HepG2 (cell line): Measurements from ENCODE around the gene BPI. TPM values are rescaled to one million over a fixed set of nuclear protein-coding genes. Genes with fewer than 3 reads are reported as not detected.

Experiments used
- CAMTA2 ChIP-seq: sonication (generic); formaldehyde crosslinking; IDR thresholded peaks from 2 replicates; pipeline ENCODE4 v1.4.0; 2020; ENCODE audit warnings: mild to moderate bottlenecking, missing genetic modification reagents, borderline replicate concordance
- ERF ChIP-seq: IDR thresholded peaks from 2 replicates; pipeline ENCODE4 v1.6.1; 2018; ENCODE audit warnings: missing biosample characterization, missing genetic modification reagents
- RCOR2 ChIP-seq: IDR thresholded peaks from 2 replicates; pipeline ENCODE4 v1.6.1; 2016; ENCODE audit warnings: missing biosample characterization, missing genetic modification reagents
- RFX5 ChIP-seq: IDR thresholded peaks from 2 replicates; pipeline ENCODE4 v1.6.1; 2011; ENCODE audit warnings: low read depth, low read length, improper control_type of control experiment
- SNRNP70 ChIP-seq: fragments of 200-400 bp; formaldehyde crosslinking; IDR thresholded peaks from 2 replicates; pipeline ENCODE4 v1.6.1; 2017; ENCODE audit warnings: mild to moderate bottlenecking, low read depth, low read length, moderate library complexity
- ZFP37 ChIP-seq: sonication (generic); formaldehyde crosslinking; IDR thresholded peaks from 2 replicates; pipeline ENCODE4 v1.4.0; 2020; ENCODE audit warnings: missing genetic modification reagents, borderline replicate concordance
- ZFP62 ChIP-seq: sonication (generic); formaldehyde crosslinking; IDR thresholded peaks from 2 replicates; pipeline ENCODE4 v1.4.0; 2020; ENCODE audit warnings: missing genetic modification reagents
- ZIK1 ChIP-seq: sonication (generic); formaldehyde crosslinking; IDR thresholded peaks from 2 replicates; pipeline ENCODE4 v1.5.0; 2020; ENCODE audit warnings: mild to moderate bottlenecking, low read depth, missing genetic modification reagents, borderline replicate concordance
- ZNF839 ChIP-seq: sonication (generic); formaldehyde crosslinking; IDR thresholded peaks from 2 replicates; pipeline ENCODE4 v1.4.0; 2020; ENCODE audit warnings: missing genetic modification reagents, mild to moderate bottlenecking, borderline replicate concordance
- polyA plus RNA-seq, 8 experiments: library from polyadenylated mRNA; depleted of rRNA in 3 of 8; stranded (reverse) in 7 of 8; unstranded in 1 of 8; fragments of >200 nt; fragmentation: Illumina TruSeq in 4 of 8; extraction: Trizol in 4 of 8; gene quantifications; 2 replicates each; pipeline versions ENCODE4 v1.2.1 to v1.2.3, GENCODE V29; 2011 to 2016; ENCODE audit warnings: low read depth in 4 of 8, missing spikeins in 1 of 8, mixed read lengths in 1 of 8; ENCODE audit not compliant: insufficient read depth in 1 of 8
- total RNA-seq, 5 experiments: library from RNA; depleted of rRNA; stranded (reverse); fragments of >200 nt; fragmentation: Illumina TruSeq; extraction: Trizol; gene quantifications; 2 replicates each; pipeline ENCODE4 v1.2.3, GENCODE V29; 2016; ENCODE audit warnings: low read depth in 1 of 5
- TF ChIP-seq, protein P1 (sequence below): sonication (generic); formaldehyde crosslinking; IDR thresholded peaks from 2 replicates; pipeline ENCODE4 v1.8.1; 2022; ENCODE audit warnings: mild to moderate bottlenecking, missing genetic modification reagents
- TF ChIP-seq, protein P2 (sequence below): sonication (generic); formaldehyde crosslinking; IDR thresholded peaks from 2 replicates; pipeline ENCODE4 v1.4.0; 2020; ENCODE audit warnings: missing genetic modification reagents
- TF ChIP-seq, protein P3 (sequence below): sonication (generic); formaldehyde crosslinking; IDR thresholded peaks from 2 replicates; pipeline ENCODE4 v1.4.0; 2020; ENCODE audit warnings: missing genetic modification reagents, mild to moderate bottlenecking, borderline replicate concordance
- TF ChIP-seq, protein P4 (sequence below): sonication (generic); formaldehyde crosslinking; IDR thresholded peaks from 2 replicates; pipeline ENCODE4 v1.8.1; 2023; ENCODE audit warnings: missing genetic modification reagents, mild to moderate bottlenecking, borderline replicate concordance
- TF ChIP-seq, protein P5 (sequence below): sonication (generic); formaldehyde crosslinking; IDR thresholded peaks from 2 replicates; pipeline ENCODE4 v1.4.0; 2020; ENCODE audit warnings: missing genetic modification reagents
- TF ChIP-seq, protein P6 (sequence below): IDR thresholded peaks from 2 replicates; pipeline ENCODE4 v1.6.1; 2016; ENCODE audit warnings: missing biosample characterization, missing genetic modification reagents, low read depth

BPI gene
- total and polyA plus RNA-seq, 2 of the 13 experiments (the other 11 are each of a cell fraction or from before 2014, with no cell fraction given) = not detected

DNA sequence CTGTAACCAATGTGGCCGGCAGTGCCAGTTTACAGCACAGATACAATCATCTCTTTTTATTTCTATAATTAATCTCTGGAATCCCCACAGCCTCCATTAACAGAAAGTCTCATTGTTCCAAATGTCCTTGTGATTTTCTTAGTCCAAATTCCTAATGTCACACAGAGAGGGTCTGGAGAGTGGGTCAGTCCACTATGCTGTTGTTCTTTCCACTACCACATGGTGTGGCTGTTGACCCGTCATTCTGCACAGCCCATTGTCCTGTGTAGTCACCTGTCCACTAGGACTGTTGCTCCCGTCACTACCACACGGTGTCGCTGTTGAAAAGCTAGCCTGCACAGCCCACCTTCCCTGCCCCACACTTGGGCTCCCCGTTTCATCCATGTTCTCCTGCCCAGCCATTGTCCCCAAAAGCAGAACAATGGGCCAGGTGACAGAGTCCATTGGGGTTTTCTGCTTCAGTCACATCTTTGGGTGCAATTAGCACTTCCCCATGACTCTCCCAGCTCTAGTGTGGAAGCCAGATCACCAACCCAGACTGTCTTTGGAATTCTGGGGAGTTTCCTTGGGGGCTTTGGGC, 33.7 kb downstream of the BPI start (continued):
- TF ChIP-seq, protein P1, sequence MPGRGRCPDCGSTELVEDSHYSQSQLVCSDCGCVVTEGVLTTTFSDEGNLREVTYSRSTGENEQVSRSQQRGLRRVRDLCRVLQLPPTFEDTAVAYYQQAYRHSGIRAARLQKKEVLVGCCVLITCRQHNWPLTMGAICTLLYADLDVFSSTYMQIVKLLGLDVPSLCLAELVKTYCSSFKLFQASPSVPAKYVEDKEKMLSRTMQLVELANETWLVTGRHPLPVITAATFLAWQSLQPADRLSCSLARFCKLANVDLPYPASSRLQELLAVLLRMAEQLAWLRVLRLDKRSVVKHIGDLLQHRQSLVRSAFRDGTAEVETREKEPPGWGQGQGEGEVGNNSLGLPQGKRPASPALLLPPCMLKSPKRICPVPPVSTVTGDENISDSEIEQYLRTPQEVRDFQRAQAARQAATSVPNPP (CRISPR knock-in tag) = no peak
- TF ChIP-seq, protein P2, sequence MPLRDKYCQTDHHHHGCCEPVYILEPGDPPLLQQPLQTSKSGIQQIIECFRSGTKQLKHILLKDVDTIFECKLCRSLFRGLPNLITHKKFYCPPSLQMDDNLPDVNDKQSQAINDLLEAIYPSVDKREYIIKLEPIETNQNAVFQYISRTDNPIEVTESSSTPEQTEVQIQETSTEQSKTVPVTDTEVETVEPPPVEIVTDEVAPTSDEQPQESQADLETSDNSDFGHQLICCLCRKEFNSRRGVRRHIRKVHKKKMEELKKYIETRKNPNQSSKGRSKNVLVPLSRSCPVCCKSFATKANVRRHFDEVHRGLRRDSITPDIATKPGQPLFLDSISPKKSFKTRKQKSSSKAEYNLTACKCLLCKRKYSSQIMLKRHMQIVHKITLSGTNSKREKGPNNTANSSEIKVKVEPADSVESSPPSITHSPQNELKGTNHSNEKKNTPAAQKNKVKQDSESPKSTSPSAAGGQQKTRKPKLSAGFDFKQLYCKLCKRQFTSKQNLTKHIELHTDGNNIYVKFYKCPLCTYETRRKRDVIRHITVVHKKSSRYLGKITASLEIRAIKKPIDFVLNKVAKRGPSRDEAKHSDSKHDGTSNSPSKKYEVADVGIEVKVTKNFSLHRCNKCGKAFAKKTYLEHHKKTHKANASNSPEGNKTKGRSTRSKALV (CRISPR knock-in tag) = no peak
- no peak for TF ChIP-seq RCOR2 (CRISPR knock-in tag)
- TF ChIP-seq SNRNP70 = no peak
- no peak for TF ChIP-seq ZFP37 (CRISPR knock-in tag)
- no peak for TF ChIP-seq RFX5
- no peak for TF ChIP-seq ZFP62 (CRISPR knock-in tag)
- TF ChIP-seq, protein P3, sequence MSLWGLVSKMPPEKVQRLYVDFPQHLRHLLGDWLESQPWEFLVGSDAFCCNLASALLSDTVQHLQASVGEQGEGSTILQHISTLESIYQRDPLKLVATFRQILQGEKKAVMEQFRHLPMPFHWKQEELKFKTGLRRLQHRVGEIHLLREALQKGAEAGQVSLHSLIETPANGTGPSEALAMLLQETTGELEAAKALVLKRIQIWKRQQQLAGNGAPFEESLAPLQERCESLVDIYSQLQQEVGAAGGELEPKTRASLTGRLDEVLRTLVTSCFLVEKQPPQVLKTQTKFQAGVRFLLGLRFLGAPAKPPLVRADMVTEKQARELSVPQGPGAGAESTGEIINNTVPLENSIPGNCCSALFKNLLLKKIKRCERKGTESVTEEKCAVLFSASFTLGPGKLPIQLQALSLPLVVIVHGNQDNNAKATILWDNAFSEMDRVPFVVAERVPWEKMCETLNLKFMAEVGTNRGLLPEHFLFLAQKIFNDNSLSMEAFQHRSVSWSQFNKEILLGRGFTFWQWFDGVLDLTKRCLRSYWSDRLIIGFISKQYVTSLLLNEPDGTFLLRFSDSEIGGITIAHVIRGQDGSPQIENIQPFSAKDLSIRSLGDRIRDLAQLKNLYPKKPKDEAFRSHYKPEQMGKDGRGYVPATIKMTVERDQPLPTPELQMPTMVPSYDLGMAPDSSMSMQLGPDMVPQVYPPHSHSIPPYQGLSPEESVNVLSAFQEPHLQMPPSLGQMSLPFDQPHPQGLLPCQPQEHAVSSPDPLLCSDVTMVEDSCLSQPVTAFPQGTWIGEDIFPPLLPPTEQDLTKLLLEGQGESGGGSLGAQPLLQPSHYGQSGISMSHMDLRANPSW (CRISPR knock-in tag) = no peak
- TF ChIP-seq ZIK1 (CRISPR knock-in tag) = no peak
- TF ChIP-seq, protein P4, sequence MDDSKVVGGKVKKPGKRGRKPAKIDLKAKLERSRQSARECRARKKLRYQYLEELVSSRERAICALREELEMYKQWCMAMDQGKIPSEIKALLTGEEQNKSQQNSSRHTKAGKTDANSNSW = no peak
- TF ChIP-seq, protein P5, sequence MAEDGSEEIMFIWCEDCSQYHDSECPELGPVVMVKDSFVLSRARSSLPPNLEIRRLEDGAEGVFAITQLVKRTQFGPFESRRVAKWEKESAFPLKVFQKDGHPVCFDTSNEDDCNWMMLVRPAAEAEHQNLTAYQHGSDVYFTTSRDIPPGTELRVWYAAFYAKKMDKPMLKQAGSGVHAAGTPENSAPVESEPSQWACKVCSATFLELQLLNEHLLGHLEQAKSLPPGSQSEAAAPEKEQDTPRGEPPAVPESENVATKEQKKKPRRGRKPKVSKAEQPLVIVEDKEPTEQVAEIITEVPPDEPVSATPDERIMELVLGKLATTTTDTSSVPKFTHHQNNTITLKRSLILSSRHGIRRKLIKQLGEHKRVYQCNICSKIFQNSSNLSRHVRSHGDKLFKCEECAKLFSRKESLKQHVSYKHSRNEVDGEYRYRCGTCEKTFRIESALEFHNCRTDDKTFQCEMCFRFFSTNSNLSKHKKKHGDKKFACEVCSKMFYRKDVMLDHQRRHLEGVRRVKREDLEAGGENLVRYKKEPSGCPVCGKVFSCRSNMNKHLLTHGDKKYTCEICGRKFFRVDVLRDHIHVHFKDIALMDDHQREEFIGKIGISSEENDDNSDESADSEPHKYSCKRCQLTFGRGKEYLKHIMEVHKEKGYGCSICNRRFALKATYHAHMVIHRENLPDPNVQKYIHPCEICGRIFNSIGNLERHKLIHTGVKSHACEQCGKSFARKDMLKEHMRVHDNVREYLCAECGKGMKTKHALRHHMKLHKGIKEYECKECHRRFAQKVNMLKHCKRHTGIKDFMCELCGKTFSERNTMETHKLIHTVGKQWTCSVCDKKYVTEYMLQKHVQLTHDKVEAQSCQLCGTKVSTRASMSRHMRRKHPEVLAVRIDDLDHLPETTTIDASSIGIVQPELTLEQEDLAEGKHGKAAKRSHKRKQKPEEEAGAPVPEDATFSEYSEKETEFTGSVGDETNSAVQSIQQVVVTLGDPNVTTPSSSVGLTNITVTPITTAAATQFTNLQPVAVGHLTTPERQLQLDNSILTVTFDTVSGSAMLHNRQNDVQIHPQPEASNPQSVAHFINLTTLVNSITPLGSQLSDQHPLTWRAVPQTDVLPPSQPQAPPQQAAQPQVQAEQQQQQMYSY (CRISPR knock-in tag) = no peak
- TF ChIP-seq, protein P6, sequence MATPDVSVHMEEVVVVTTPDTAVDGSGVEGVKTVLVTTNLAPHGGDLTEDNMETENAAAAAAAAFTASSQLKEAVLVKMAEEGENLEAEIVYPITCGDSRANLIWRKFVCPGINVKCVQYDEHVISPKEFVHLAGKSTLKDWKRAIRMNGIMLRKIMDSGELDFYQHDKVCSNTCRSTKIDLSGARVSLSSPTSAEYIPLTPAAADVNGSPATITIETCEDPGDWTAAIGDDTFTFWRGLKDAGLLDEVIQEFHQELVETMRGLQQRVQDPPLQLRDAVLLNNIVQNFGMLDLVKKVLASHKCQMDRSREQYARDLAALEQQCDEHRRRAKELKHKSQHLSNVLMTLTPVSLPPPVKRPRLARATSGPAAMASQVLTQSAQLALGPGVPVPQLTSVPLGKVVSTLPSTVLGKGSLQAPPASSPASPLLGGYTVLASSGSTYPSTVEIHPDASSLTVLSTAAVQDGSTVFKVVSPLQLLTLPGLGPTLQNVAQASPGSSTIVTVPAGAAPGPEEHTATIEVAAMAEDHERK (CRISPR knock-in tag) = no peak
- no peak for TF ChIP-seq ERF (CRISPR knock-in tag)
- TF ChIP-seq CAMTA2 (CRISPR knock-in tag) = no peak
- TF ChIP-seq ZNF839 (CRISPR knock-in tag) = no peak
